Large intestine (tissue), 3 donors: ENCODE measurements around the gene TBC1D22A. TPM values are rescaled to one million over a fixed set of nuclear protein-coding genes. Genes with fewer than 3 reads are reported as not detected.

Experiments
- DNase-seq, 2 donors: peaks; one replicate each; pipeline versions ENCODE4 v3.0.0 to v3.0.0-alpha.2; 2013
- H3K27ac ChIP-seq: one replicate; pipeline ENCODE4 v1.5.1; 2013; ENCODE audit warnings: low read length
- H3K27me3 ChIP-seq: 2 replicates; pipeline ENCODE4 v1.6.1; 2013; ENCODE audit warnings: low read length; ENCODE audit not compliant: control insufficient read depth, insufficient read depth
- H3K36me3 ChIP-seq: 2 replicates; pipeline ENCODE4 v1.6.1; 2013; ENCODE audit warnings: low read length; ENCODE audit not compliant: control insufficient read depth, insufficient read depth
- H3K4me1 ChIP-seq: one replicate; pipeline ENCODE4 v1.6.1; 2013; ENCODE audit warnings: low read length; ENCODE audit not compliant: control insufficient read depth, insufficient read depth
- H3K4me3 ChIP-seq: one replicate; pipeline ENCODE4 v1.5.1; 2013; ENCODE audit warnings: low read length
- H3K9me3 ChIP-seq: one replicate; pipeline ENCODE4 v1.6.1; 2013; ENCODE audit warnings: mild to moderate bottlenecking, low read depth, low read length, moderate library complexity; ENCODE audit not compliant: control insufficient read depth
- WGBS: methylation state at CpG from one replicate; pipeline ENCODE4 v1.1.5; 2013; ENCODE audit warnings: low lambda C conversion rate; ENCODE audit not compliant: insufficient coverage; 5-methylcytosine and 5-hydroxymethylcytosine counted together
- polyA plus RNA-seq: library from polyadenylated mRNA; unstranded; fragments of 120-200 nt; gene quantifications from one replicate; pipeline ENCODE4 v1.2.1, GENCODE V29; 2013

Gene TBC1D22A
- polyA plus RNA-seq, 1 donor: 21.5 TPM

DNA sequence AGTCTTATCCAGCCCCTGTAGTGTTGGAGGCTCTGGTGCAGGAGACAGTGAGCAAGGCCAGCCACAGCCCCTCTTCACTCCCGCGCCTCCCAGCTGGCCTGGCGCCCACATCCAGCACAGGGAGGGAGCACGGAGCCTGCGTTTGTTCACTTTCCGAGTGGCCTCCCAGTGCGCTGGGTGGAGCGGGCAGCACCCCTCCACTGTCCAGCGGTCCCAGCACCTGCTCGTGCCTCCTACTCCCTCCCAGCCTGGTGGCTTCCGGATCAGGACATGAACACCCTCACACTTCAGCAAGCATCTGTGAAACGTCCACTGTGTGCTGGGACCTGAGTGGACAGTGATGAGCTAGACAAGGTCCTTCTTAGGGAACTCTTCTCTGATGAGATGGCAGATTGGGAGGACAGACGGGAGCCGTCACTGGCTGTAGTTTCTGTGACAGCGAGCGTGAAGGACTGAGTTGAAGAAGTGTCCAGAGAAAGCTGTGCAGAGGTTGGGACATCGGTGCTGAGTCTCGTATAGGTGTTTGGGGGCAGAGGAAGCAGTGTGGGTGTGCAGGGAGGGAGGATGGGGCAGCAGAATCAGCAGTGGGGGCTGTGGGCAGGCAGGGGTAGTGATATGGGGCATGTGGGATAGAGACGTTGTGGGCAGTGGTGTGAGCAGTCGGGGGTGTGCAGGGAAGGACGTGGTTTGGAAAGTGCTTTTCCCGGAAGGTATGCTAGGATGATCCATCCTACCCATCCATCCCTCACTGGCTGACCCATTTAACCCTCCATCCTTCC is 256.8 kb downstream of the TBC1D22A start:
- H3K36me3 ChIP-seq: peaks cover 9% of the 10 kb centered on the region

GRCh38 chr22:47020166-47020565 is 257.7 kb downstream of the TBC1D22A start:
- Histone ChIP-seq H3K36me3 (peaks cover 9% of the 10 kb centered on the region), H3K4me3 (no peak overlapping the region), H3K4me1 (no peaks in the 10 kb centered on the region), H3K27ac (no peak overlapping the region), H3K27me3 (no peaks in the 10 kb centered on the region), H3K9me3 (peaks cover 14% of the 10 kb centered on the region)
- DNase-seq: no peak
- WGBS: no CpG with 5 or more reads among the region's 7 CpGs

More for the DNA sequence above, 256.8 kb downstream of the TBC1D22A start:
- Histone ChIP-seq H3K4me1 (peaks cover 8% of the 10 kb centered on the region), H3K9me3 (peaks cover 14% of the 10 kb centered on the region), H3K27me3 (no peaks in the 10 kb centered on the region), H3K4me3 (no peak overlapping the region), H3K27ac (no peak overlapping the region)
- no peak for DNase-seq
- WGBS: 90% methylated on average over 2 of the region's 22 CpGs

- peaks cover 14% of the 10 kb centered on the region for H3K9me3 ChIP-seq
- no peak for DNase-seq
- H3K27me3 ChIP-seq: no peaks in the 10 kb centered on the region
- peaks cover 3% of the 10 kb centered on the region for H3K36me3 ChIP-seq
- H3K4me1 ChIP-seq: no peaks in the 10 kb centered on the region
- no CpG with 5 or more reads among the region's 7 CpGs for WGBS
- H3K4me3 ChIP-seq: no peak overlapping the region
- no peak overlapping the region for H3K27ac ChIP-seq
Measured at GRCh38 chr22:47021371-47022074, 259.1 kb downstream of the TBC1D22A start.

DNA sequence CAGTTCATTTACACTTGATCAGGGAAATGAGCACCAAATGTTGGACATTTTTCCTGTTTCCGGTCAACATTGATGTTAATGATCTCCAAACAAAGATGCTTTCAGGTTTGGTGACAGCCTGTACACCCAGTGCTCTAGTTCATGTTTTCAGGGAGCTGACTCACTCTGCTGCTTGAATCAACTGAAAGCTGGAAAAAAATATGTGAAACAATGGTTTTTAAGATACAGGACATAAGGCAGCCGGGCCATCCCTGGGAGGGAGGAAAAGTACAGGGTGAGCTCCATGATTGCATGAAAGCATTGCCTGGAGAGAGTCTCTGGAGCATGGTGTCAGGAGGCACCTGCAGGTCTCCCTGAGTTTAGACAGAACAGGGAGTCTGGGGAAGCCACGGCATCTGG is 259.6 kb downstream of the TBC1D22A start:
- Histone ChIP-seq H3K9me3 (peaks cover 14% of the 10 kb centered on the region), H3K4me3 (no peak overlapping the region), H3K27ac (no peak overlapping the region), H3K27me3 (no peaks in the 10 kb centered on the region), H3K36me3 (no peaks in the 10 kb centered on the region), H3K4me1 (no peaks in the 10 kb centered on the region)
- DNase-seq: no peak
- WGBS: no CpG with 5 or more reads among the region's 3 CpGs

DNA sequence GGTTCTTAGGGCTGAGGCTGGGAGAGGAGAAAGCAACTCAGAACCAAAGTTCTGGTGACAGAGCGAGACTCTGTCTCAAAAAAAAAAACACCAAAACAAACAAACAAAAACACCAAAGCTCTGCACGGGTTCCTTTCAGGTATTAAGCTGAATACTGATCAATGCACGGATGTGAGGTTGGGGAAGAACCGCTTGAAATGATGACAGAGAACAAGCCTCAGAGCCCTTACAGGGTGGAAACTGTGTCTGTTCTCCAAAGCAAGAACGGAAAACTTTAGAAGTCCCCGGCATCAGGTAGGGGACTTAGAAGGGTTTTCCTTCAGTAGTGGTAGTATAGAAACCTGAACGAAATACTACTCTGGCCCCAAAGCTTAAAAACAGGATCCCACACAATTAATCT is 260.0 kb downstream of the TBC1D22A start:
- no peaks in the 10 kb centered on the region for H3K4me1 ChIP-seq
- 100% methylated on average over 2 of the region's 7 CpGs for WGBS
- H3K4me3 ChIP-seq: no peak overlapping the region
- DNase-seq: no peak
- H3K9me3 ChIP-seq: peaks cover 14% of the 10 kb centered on the region
- H3K36me3 ChIP-seq: no peaks in the 10 kb centered on the region
- no peaks in the 10 kb centered on the region for H3K27me3 ChIP-seq
- no peak overlapping the region for H3K27ac ChIP-seq

DNA sequence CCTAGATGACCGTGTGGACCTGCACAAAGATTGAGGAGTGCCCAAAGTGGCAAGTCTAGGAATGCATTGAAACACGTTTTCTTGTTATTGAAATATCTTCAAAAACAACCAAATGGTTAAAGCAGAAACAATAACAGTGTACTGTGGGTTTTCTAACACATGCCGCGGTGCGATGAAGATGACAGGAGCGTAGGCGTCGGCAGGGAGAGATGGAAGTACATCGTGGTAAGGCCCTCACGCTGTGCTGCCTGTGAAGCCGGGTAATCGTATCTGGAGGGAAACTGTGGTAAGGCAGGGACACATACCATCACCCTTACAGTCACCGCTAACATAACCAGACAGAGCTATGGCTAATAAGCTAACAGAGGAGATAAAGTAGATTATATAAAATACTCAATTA is 261.4 kb downstream of the TBC1D22A start:
- 100% methylated on average over 1 of the region's 13 CpGs for WGBS
- H3K4me1 ChIP-seq: no peaks in the 10 kb centered on the region
- no peak overlapping the region for H3K4me3 ChIP-seq
- no peaks in the 10 kb centered on the region for H3K27me3 ChIP-seq
- DNase-seq: no peak
- H3K36me3 ChIP-seq: no peaks in the 10 kb centered on the region
- H3K9me3 ChIP-seq: peaks cover 14% of the 10 kb centered on the region
- no peak overlapping the region for H3K27ac ChIP-seq

GRCh38 chr22:47027766-47028165 is 265.3 kb downstream of the TBC1D22A start:
- H3K4me1 ChIP-seq: peaks cover 5% of the 10 kb centered on the region
- no peak for DNase-seq
- H3K27me3 ChIP-seq: no peaks in the 10 kb centered on the region
- H3K36me3 ChIP-seq: peaks cover 2% of the 10 kb centered on the region
- H3K27ac ChIP-seq: no peak overlapping the region
- no peak overlapping the region for H3K4me3 ChIP-seq
- no peaks in the 10 kb centered on the region for H3K9me3 ChIP-seq
- WGBS: no CpG with 5 or more reads among the region's 9 CpGs

DNA sequence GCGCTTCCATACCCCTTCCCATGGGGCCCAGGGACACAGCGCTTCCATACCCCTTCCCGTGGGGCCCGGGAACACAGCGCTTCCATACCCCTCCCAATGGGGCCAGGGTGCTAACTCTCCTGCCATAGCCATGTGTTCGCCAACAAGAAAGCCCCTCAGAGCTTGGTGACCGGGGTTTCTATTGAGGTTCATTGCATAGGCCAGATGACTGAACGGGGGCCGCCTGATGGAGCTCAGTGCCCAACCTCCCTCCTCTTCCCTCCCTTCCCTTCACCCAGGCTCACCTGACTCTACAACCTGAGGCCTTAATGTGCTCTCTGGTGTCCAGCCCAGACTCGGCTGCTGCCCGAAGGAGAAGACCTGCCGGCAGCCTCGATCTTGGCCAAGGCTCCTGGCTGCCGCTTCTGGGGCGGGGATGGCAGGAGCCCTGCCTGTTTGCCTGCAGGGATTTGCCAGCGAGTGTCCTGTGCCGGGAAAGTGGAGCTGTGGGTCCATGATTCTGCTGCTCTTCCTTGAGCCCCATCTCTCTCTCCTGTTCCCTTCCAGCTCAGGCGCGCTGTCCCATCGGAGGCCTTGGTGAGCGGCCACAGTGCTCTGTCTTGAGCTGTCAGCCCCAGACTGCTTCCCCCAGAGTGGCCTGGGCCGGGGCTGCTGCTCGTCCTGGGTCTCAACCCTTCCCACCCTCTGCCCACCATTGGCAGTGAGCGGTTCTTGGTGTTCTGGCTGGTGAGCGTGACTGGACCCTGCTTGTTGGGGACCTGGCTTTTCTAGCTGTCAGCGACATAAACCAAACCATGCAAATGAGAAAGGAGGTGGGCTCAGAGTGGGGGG is 267.0 kb downstream of the TBC1D22A start:
- no peak overlapping the region for H3K27ac ChIP-seq
- no CpG with 5 or more reads among the region's 26 CpGs for WGBS
- no peak overlapping the region for H3K4me3 ChIP-seq
- H3K9me3 ChIP-seq: no peaks in the 10 kb centered on the region
- H3K36me3 ChIP-seq: peaks cover 2% of the 10 kb centered on the region
- H3K4me1 ChIP-seq: peaks cover 13% of the 10 kb centered on the region
- H3K27me3 ChIP-seq: no peaks in the 10 kb centered on the region
- DNase-seq: no peak

DNA sequence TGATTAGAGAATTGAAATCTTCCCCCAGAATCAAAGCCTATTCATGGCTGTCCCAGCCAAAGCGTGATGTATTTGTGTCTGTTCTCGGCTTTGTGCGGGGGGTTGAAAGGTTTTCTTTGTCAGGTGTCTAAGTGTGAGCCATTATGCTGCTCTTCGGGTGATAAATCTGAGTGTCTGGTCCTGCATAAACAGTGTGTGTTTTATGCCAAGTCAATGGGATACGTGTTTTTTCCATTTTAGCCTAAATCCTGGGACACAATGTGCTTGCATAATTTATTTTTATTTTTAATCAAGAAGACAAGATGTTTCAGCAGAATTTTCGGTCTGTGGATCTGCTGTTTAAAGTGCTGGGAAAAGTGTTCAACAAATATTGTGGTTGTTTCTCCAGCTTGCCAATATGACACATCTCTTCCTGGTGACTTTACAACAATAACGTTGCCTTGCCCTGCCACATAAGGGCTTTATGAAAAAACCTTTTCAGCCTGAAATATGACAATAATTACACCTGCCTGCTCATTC is 267.8 kb downstream of the TBC1D22A start:
- Histone ChIP-seq H3K27me3 (no peaks in the 10 kb centered on the region), H3K27ac (no peak overlapping the region)
- no peak for DNase-seq

More for the DNA sequence above, 267.8 kb downstream of the TBC1D22A start:
- Histone ChIP-seq H3K9me3 (no peaks in the 10 kb centered on the region), H3K4me3 (no peak overlapping the region), H3K4me1 (peaks cover 18% of the 10 kb centered on the region), H3K36me3 (peaks cover 2% of the 10 kb centered on the region)
- WGBS: no CpG with 5 or more reads among the region's 7 CpGs
